ENCODE measurements around the gene STAC3.

The STAC3 gene

DNA sequence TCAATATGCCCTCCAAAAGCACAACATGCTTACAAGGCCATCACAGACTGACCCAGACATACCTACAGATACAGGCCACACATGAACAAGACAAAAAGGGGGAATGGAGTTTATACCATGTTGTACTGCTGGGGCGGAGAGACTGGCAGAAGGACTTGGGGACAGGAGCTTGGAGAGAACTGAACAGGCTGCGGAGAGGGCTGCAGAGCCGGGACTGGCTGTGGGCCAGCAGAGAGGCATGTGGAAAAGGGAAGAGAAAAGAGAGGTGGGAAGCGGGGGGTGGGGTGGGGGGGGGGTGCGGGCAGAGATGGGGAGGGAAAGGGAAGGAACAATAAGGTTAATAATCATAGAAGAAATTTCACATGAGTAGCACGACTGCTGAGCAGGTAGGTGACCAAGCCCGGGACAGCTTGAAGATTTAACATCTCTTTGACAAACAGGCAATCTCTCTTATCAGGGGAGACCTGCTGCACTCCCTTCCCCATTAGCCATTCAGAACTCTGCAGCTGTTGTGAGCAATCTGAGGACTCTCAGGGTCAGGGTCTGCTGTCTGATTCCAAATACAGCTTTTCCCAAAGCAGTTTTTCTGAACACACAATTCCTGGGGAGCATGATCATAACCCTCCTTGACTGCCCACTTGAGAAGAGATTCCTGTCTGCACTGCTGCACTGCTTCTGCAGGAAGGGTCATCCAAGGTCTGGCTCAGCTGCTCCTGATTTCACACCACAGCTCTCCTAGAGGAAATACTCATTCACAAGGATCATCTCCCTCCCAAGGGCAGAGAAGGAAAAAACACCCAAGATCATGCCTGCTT lies 21.6 kb upstream of the STAC3 start:
- H3K27ac ChIP-seq (ENCODE audit: low read depth, low read length), result no peak overlapping the region

GRCh38 chr12:57270966-57271470 lies 20.0 kb upstream of the STAC3 start:
- Histone ChIP-seq H3K4me3 (ENCODE audit: low read depth, low read length) (no peak overlapping the region), H3K27me3 (ENCODE audit: insufficient read depth, low read length) (no peaks in the 10 kb centered on the region), H3K27ac (ENCODE audit: low read depth, low read length) (no peak overlapping the region), H3K4me1 (ENCODE audit: control insufficient read depth, insufficient read depth, low read length, unreplicated experiment) (no peaks in the 10 kb centered on the region), H2AFZ (ENCODE audit: low read length, unreplicated experiment) (no peak overlapping the region), H3K36me3 (ENCODE audit: insufficient read depth, low read length) (peaks cover 19% of the 10 kb centered on the region; the same call in 1 of the 2 replicates), H3K79me2 (ENCODE audit: control insufficient read depth, insufficient read depth, low read length, unreplicated experiment) (no peaks in the 10 kb centered on the region)

More for the DNA sequence above, 21.6 kb upstream of the STAC3 start:
- H3K36me3 ChIP-seq (ENCODE audit: insufficient read depth, low read length), result peaks cover 17% of the 10 kb centered on the region; the same call in 1 of the 2 replicates
- H3K27me3 ChIP-seq (ENCODE audit: insufficient read depth, low read length), result no peaks in the 10 kb centered on the region
- H3K4me3 ChIP-seq (ENCODE audit: low read depth, low read length), result no peak overlapping the region
- no peaks in the 10 kb centered on the region for H3K4me1 ChIP-seq (ENCODE audit: control insufficient read depth, insufficient read depth, low read length, unreplicated experiment)
- no peaks in the 10 kb centered on the region for H3K79me2 ChIP-seq (ENCODE audit: control insufficient read depth, insufficient read depth, low read length, unreplicated experiment)
- no peak overlapping the region for H2AFZ ChIP-seq (ENCODE audit: low read length, unreplicated experiment)

DNA sequence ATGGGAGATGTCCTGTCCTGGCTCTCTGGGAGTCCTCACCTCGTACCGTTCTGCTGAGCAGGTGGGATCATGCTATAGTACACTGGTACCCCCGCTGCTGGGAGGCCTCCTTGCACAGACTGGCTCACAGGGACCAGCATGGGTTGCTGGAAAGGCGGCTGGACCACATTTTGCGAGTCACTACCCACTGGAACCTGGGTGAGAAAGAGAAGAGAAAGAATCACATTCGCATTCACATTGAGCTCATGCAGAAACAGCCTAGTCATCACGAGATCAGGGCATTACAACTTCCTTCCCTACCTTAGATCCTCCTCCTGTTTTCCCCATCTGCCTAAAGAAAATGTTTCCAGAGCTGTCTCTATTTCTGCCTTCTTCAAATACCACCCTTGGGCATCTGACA lies 17.3 kb upstream of the STAC3 start:
- H3K36me3 ChIP-seq (ENCODE audit: insufficient read depth, low read length), result peaks cover 19% of the 10 kb centered on the region; the same call in 1 of the 2 replicates
- H3K4me3 ChIP-seq (ENCODE audit: low read depth, low read length), result no peak overlapping the region
- no peaks in the 10 kb centered on the region for H3K4me1 ChIP-seq (ENCODE audit: control insufficient read depth, insufficient read depth, low read length, unreplicated experiment)
- no peaks in the 10 kb centered on the region for H3K79me2 ChIP-seq (ENCODE audit: control insufficient read depth, insufficient read depth, low read length, unreplicated experiment)
- no peaks in the 10 kb centered on the region for H3K27me3 ChIP-seq (ENCODE audit: insufficient read depth, low read length)
- peak overlapping the region; percentile 50; the same call in 1 of the 2 replicates for H3K27ac ChIP-seq (ENCODE audit: low read depth, low read length)
- H2AFZ ChIP-seq (ENCODE audit: low read length, unreplicated experiment), result no peak overlapping the region

DNA sequence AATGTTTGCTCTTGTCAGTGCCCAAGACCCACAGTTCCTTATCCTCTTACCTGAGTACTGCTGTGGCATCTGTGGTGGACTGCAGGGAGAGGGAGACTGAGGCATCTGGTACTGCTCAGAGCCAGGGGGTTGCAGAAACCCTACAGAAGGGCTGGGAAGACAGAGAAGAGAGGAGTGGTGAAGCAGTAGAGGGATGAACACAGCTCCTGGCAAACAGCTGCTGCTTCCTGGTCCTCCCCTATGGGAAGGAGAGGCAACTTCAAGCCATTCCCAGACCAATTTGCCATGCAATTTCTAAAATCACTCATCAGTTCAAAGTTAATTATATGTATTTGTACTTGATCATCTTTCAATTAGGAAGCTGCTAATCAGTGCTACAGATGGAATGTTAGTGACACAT lies 15.7 kb upstream of the STAC3 start:
- Histone ChIP-seq H3K4me3 (ENCODE audit: low read depth, low read length) (no peak overlapping the region), H3K27ac (ENCODE audit: low read depth, low read length) (no peak overlapping the region), H3K4me1 (ENCODE audit: control insufficient read depth, insufficient read depth, low read length, unreplicated experiment) (no peaks in the 10 kb centered on the region), H3K79me2 (ENCODE audit: control insufficient read depth, insufficient read depth, low read length, unreplicated experiment) (no peaks in the 10 kb centered on the region), H3K36me3 (ENCODE audit: insufficient read depth, low read length) (peaks cover 19% of the 10 kb centered on the region; the same call in 1 of the 2 replicates), H3K27me3 (ENCODE audit: insufficient read depth, low read length) (no peaks in the 10 kb centered on the region), H2AFZ (ENCODE audit: low read length, unreplicated experiment) (no peak overlapping the region)

DNA sequence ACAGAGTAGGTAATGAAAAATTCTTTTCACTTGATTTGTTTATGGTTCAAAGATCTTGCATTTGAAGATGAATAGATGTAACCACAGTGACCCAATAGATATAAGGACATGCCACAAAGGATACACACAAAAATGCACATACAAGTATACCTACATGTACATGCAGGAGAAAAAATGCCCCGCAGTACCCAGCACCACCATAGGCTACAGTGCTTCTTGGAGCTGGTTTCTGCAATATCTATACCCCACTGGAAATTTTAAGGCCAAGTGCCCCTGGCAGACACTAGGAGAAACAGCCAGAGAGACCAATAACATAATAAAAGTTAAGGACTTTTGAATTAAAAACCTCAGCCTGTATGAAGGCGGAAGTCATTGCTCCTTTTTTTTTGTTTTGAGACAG lies 12.1 kb upstream of the STAC3 start:
- Histone ChIP-seq H3K27me3 (ENCODE audit: insufficient read depth, low read length) (no peaks in the 10 kb centered on the region), H3K4me3 (ENCODE audit: low read depth, low read length) (no peak overlapping the region), H3K79me2 (ENCODE audit: control insufficient read depth, insufficient read depth, low read length, unreplicated experiment) (no peaks in the 10 kb centered on the region), H3K36me3 (ENCODE audit: insufficient read depth, low read length) (peaks cover 13% of the 10 kb centered on the region), H3K27ac (ENCODE audit: low read depth, low read length) (no peak overlapping the region), H2AFZ (ENCODE audit: low read length, unreplicated experiment) (no peak overlapping the region), H3K4me1 (ENCODE audit: control insufficient read depth, insufficient read depth, low read length, unreplicated experiment) (no peaks in the 10 kb centered on the region)

DNA sequence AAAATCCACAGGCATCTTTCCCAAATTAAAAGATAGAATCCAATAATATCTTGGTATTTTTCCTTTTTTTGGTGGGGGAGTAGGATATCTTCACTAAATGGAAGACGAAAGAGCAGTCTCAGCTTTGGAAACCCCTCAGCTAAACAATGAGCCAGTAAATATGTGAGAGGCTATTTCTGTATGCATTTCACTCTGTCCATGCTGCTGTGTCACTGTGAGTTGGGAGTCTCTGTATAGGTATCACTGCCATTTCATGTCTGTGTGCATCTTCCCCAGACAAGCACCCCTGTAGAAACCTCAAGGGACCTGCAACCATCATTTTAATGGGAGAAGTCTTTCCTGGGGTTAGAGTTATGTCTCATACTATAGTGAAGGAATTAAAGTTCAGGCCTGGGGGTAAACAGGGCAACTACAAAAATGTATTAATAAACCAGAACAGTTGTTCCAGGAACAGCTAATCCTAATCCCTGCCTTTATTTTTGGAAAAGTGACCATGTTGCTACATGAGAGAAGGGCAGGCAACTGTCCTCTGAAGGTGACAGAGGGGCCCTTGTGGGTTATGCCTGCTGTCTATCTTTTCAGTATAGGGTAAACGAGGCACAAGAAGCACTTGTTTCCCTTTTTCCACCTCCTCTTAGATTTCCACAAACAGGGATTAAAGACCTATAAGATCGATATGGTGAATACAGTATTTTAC lies 11.3 kb upstream of the STAC3 start:
- no peak overlapping the region for H3K27ac ChIP-seq (ENCODE audit: low read depth, low read length)
- peaks cover 14% of the 10 kb centered on the region; the same call in 1 of the 2 replicates for H3K36me3 ChIP-seq (ENCODE audit: insufficient read depth, low read length)
- H3K4me3 ChIP-seq (ENCODE audit: low read depth, low read length), result no peak overlapping the region
- H3K27me3 ChIP-seq (ENCODE audit: insufficient read depth, low read length), result no peaks in the 10 kb centered on the region
- no peak overlapping the region for H2AFZ ChIP-seq (ENCODE audit: low read length, unreplicated experiment)
- no peaks in the 10 kb centered on the region for H3K4me1 ChIP-seq (ENCODE audit: control insufficient read depth, insufficient read depth, low read length, unreplicated experiment)
- H3K79me2 ChIP-seq (ENCODE audit: control insufficient read depth, insufficient read depth, low read length, unreplicated experiment), result no peaks in the 10 kb centered on the region

GRCh38 chr12:57261428-57261865 lies 10.5 kb upstream of the STAC3 start:
- Histone ChIP-seq H3K4me1 (ENCODE audit: control insufficient read depth, insufficient read depth, low read length, unreplicated experiment) (no peaks in the 10 kb centered on the region), H3K4me3 (ENCODE audit: low read depth, low read length) (no peak overlapping the region), H2AFZ (ENCODE audit: low read length, unreplicated experiment) (no peak overlapping the region), H3K27me3 (ENCODE audit: insufficient read depth, low read length) (no peaks in the 10 kb centered on the region), H3K79me2 (ENCODE audit: control insufficient read depth, insufficient read depth, low read length, unreplicated experiment) (no peaks in the 10 kb centered on the region), H3K27ac (ENCODE audit: low read depth, low read length) (no peak overlapping the region), H3K36me3 (ENCODE audit: insufficient read depth, low read length) (peaks cover 14% of the 10 kb centered on the region; the same call in 1 of the 2 replicates)

DNA sequence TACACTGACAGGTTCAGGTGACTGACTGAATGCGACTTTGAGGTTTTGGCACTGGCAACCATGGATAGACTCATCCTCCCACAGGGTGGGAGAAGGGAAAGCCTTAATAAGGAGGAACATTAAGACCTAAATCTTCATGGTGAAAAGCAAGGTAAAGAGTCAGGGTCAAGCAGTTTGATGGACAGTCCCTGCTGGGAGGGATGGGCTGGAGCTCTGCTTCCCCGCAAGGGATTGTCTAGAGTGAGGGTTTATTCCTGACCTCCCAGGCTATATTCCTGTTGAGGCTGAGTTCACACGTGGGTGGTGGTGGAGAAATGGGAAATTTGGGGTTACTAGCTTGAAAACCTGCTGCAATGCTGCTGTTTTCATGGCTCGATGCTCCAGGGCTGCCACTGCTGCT lies 9.4 kb upstream of the STAC3 start:
- H3K27ac ChIP-seq (ENCODE audit: low read depth, low read length), result no peak overlapping the region
- no peak overlapping the region for H2AFZ ChIP-seq (ENCODE audit: low read length, unreplicated experiment)
- peaks cover 19% of the 10 kb centered on the region; the same call in 1 of the 2 replicates for H3K36me3 ChIP-seq (ENCODE audit: insufficient read depth, low read length)

GRCh38 chr12:57258977-57259970 lies 8.3 kb upstream of the STAC3 start:
- H3K27me3 ChIP-seq (ENCODE audit: insufficient read depth, low read length), result no peaks in the 10 kb centered on the region
- no peak overlapping the region for H2AFZ ChIP-seq (ENCODE audit: low read length, unreplicated experiment)
- no peaks in the 10 kb centered on the region for H3K79me2 ChIP-seq (ENCODE audit: control insufficient read depth, insufficient read depth, low read length, unreplicated experiment)
- H3K27ac ChIP-seq (ENCODE audit: low read depth, low read length), result no peak overlapping the region
- no peaks in the 10 kb centered on the region for H3K4me1 ChIP-seq (ENCODE audit: control insufficient read depth, insufficient read depth, low read length, unreplicated experiment)
- H3K4me3 ChIP-seq (ENCODE audit: low read depth, low read length), result no peak overlapping the region
- H3K36me3 ChIP-seq (ENCODE audit: insufficient read depth, low read length), result peaks cover 19% of the 10 kb centered on the region; the same call in 1 of the 2 replicates

More for the DNA sequence above, 9.4 kb upstream of the STAC3 start:
- no peaks in the 10 kb centered on the region for H3K79me2 ChIP-seq (ENCODE audit: control insufficient read depth, insufficient read depth, low read length, unreplicated experiment)
- no peaks in the 10 kb centered on the region for H3K4me1 ChIP-seq (ENCODE audit: control insufficient read depth, insufficient read depth, low read length, unreplicated experiment)
- no peaks in the 10 kb centered on the region for H3K27me3 ChIP-seq (ENCODE audit: insufficient read depth, low read length)
- H3K4me3 ChIP-seq (ENCODE audit: low read depth, low read length), result no peak overlapping the region

GRCh38 chr12:57255916-57256315 lies 4.9 kb upstream of the STAC3 start:
- H3K27me3 ChIP-seq (ENCODE audit: insufficient read depth, low read length), result no peaks in the 10 kb centered on the region
- peaks cover 19% of the 10 kb centered on the region; the same call in 1 of the 2 replicates for H3K36me3 ChIP-seq (ENCODE audit: insufficient read depth, low read length)
- no peak overlapping the region for H3K4me3 ChIP-seq (ENCODE audit: low read depth, low read length)

More at GRCh38 chr12:57255916-57256315, 4.9 kb upstream of the STAC3 start:
- no peaks in the 10 kb centered on the region for H3K4me1 ChIP-seq (ENCODE audit: control insufficient read depth, insufficient read depth, low read length, unreplicated experiment)
- no peaks in the 10 kb centered on the region for H3K79me2 ChIP-seq (ENCODE audit: control insufficient read depth, insufficient read depth, low read length, unreplicated experiment)
- H2AFZ ChIP-seq (ENCODE audit: low read length, unreplicated experiment), result no peak overlapping the region
- H3K27ac ChIP-seq (ENCODE audit: low read depth, low read length), result no peak overlapping the region
